G401.6 (cell line): ENCODE measurements around the gene THAP2.
"Not testable (repeated sequence)": the region's sequence is repeated elsewhere in the genome, so short reads cannot be mapped to it uniquely, and the experiment has no call there.

Experiments
- FAIRE-seq: peaks from 2 replicates; lab custom pipeline; 2012; peaks lifted over from hg19 to GRCh38; lab: Jason Lieb, UNC

The THAP2 gene

GRCh38 chr12:71662849-71663560 is 1.1 kb upstream of the THAP2 start:
- FAIRE-seq = no peak

- FAIRE-seq = no peak
Measured at GRCh38 chr12:71664411-71665089, 449 bp downstream of the THAP2 start.

DNA sequence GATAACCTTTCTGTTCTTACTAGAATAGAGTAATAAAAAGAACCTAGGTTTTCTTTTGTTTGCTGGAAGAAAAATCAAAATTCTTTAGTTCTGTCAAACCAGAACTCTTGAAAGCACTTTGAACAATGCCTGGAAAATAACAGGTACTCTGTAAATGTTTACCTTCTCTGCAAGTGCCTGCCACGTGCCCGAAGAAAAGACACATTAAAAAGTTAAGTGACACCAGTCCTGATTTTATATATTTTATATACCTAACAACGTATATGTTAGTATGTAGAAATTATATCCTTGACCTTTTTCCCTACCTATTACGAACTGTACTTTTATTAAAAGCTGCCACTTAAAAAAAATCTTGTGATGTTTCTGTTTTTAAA is 976 bp downstream of the THAP2 start:
- FAIRE-seq = no peak

GRCh38 chr12:71666259-71666658 is 2.2 kb downstream of the THAP2 start:
- FAIRE-seq = no peak

DNA sequence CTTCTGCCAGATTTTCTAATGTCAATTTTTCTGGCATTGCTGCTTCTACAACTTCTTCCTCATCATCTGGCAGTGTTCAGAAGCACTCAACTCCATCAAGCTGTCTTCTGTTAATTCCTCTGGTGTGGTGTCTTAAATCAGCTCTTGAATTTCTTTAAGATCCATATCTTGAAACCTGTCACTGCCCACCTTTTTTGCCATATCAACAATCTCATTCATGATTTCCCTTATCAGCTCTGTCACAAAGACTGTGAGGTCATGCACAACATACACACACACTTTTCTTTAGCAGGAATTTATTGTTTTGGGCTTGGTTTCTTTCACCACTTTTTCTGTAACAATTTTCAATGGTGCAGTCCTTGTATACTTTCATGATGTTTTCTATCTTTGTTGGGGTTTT is 7.2 kb downstream of the THAP2 start:
- FAIRE-seq = no peak

- FAIRE-seq = no peak
Measured at GRCh38 chr12:71671816-71672215, 7.7 kb downstream of the THAP2 start.

DNA sequence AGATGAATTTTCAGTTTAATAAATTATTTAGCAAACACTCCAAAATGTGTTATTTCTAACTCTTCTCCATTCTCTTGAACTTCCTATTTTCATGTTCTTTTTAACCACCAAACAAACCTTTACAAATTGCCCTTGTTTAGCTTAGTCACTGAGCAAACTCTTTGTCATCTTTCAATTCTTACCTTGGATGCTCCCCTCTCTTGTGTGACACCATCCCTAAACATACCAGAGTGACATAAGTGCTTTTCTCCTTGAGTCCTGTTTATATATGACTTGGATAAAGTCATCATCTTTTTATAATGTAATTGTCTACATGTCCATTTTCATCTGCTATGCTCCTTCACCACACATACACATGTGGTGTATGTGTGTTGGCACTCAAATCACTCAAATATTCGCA is 18.4 kb downstream of the THAP2 start:
- FAIRE-seq = no peak

DNA sequence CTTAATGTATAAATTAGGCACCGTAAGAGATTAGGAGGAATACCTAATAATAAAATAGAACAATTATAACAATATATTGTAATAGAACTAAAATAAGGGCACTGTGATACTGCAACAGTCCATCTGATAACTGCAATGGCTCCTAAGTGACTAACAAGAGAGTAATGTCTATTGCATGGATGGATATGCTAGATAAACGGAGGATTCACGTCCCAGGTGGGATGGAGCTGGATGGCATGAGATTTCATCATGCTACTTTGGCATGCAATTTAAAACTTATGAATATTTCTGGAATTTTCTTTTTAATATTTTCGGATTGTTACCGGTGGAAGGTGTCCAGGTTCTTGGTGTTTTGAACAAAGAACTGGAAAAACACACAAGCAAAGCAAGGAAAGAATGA is 19.5 kb downstream of the THAP2 start:
- FAIRE-seq = no peak

- FAIRE-seq = no peak
Measured at GRCh38 chr12:71684081-71684480, 20.0 kb downstream of the THAP2 start.

GRCh38 chr12:71685312-71685906 is 21.3 kb downstream of the THAP2 start:
- FAIRE-seq = no peak

DNA sequence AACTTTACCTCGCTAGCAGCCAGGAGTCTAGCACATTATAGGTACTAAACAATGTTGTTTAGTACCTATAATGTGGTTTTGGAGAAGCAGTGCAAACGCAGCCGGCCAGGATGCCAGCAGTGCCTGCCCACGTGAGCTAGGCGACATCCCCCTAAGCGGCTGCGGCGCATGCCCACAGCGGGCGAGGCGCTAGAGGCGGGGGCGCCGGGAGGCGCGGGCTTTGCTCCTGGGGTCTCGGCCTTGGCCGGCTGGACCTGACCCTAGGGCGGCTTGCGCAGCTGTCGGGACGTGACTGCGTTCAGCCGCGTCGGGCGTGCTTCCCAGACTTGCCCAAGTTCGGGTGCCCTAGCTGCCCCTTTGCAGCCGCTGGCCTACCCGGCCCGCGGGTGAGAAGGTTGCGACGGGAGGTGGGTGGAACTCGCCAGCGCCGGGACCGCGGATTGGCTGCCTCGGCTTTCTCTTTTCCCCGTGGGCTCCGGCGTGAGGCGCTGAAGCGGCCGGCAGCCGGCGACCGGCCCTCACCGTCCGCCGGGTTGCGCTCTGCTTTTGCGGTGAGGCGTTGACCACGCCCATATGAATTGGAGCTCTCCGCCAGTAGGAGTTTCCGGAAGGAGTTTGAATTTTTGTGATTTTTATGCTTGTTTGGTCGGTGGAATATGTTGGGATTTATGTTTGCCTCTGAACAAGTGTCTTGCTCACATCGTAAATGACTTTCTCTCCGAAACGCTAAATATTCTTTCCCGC is 22.0 kb downstream of the THAP2 start, which contains the start of gene TMEM19:
Gene TMEM19, plus strand, starts transcription at position 169 of the 744 bp plus-strand sequence. CDS start 599 bp downstream, outside the sequence.
- peak; percentile 96 for FAIRE-seq

DNA sequence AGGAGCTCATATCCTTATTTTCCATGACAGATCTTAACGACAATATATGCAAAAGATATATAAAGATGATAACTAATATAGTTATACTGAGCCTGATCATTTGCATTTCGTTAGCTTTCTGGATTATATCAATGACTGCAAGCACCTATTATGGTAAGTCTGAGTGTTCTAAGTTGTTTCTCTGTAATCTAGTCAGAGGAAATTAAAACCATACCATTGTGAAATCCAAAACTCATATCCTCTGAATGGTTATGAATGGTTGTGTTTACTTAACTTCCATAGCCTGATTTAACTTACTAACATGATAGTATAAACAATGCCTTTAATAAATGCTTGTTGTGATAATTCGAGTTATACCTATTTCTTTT is 22.5 kb downstream of the THAP2 start:
- FAIRE-seq = peak; percentile 47

GRCh38 chr12:71687172-71687571 is 23.1 kb downstream of the THAP2 start:
- not testable (repeated sequence) for FAIRE-seq

- FAIRE-seq = no peak
Measured at GRCh38 chr12:71688961-71689570, 25.0 kb downstream of the THAP2 start.

DNA sequence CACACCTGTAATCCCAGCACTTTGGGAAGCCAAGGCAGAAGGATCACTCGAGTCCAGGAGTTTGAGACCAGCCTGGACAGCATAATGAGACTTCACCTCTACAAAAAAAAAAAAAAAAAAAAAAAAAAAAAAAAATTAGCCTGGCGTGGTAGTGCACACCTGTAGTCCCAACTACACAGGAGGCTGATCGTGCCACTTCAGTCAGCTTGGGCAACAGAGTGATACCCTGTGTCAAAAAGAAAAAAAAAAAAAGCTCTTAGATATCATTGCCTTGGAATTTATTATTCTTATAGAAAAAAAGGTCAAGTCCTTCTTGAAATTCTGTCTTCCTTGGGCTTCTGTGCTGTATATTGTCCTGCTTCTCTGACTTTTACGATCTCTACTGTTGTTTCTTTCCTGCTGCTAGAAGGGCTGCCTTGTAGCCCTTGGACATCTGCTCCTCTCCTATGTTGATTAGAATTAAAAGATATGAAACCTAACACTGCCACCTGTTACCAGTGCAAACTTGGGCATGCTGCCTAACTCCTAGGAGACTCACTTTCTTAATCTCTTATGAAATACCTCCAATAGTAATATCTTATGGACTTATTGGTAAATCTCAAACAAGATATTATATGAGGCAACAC is 27.5 kb downstream of the THAP2 start:
- FAIRE-seq = no peak

GRCh38 chr12:71693126-71693525 is 29.0 kb downstream of the THAP2 start:
- no peak for FAIRE-seq

- not testable (repeated sequence) for FAIRE-seq
Measured at GRCh38 chr12:71693651-71694050, 29.6 kb downstream of the THAP2 start.

- FAIRE-seq = no peak
Measured at GRCh38 chr12:71694099-71694820, 30.2 kb downstream of the THAP2 start.

- no peak for FAIRE-seq
Measured at GRCh38 chr12:71695782-71696181, 31.7 kb downstream of the THAP2 start.

GRCh38 chr12:71702181-71702580 is 38.1 kb downstream of the THAP2 start:
- not testable (repeated sequence) for FAIRE-seq

DNA sequence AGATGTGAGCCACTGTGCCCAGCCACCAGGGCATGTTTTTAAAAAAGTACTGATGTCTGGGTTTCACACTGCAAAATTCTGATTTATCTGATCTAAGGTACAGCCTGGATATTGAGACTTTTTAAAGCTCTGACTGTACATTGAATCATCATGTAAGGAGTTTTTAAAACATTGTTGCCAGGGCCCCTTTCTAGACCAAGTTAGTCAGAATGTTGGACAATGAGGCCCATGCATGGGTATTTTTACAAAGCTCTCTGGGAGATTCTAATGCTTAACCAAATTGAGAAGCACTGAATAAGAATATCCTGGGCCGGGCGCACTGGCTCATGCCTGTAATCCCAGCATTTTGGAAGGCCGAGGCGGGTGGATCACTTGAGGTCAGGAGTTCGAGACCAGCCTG is 38.5 kb downstream of the THAP2 start:
- no peak for FAIRE-seq
